HG03045 (cell line): Measurements from ENCODE around the gene GFRAL.

ENCODE experiments used
- ATAC-seq: cut with Tn5 transposase; IDR thresholded peaks from one replicate; pipeline ENCODE4 v1.9.1; 2021; ENCODE audit warnings: mild to moderate bottlenecking, moderate library complexity; ENCODE audit not compliant: unreplicated experiment

The GFRAL gene

DNA sequence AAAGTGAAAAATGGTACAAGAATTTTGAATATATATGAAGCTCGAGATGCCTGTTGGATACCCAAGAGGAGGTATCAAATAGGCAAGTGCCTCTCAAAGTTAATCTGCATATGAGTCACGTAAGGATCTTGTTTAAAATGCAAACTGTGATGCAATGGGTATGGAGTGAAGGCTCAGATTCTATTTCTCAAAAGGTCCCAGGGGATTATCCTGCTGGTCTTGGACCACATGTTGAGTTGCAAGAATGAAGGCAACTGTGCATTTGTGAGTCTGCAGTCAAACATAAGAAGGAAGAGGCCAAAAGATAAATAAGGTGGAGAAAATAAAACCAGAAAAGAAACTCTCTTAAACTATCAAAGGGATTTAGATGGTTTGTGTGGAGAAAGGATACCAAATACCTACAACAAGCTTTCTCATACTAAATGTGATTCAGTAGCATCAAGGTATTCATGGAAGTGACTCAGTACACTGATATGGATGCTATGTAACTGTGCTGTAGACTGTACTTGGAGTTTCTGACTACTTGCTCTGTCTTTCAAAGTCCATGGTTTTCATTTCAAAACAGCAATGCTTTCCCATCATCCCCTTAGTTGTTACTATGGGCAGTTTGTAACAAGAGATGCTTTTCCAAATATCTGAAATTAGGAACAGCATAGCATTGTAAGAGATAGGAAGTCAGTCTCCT, 106.3 kb downstream of the GFRAL start:
- no peak for ATAC-seq

DNA sequence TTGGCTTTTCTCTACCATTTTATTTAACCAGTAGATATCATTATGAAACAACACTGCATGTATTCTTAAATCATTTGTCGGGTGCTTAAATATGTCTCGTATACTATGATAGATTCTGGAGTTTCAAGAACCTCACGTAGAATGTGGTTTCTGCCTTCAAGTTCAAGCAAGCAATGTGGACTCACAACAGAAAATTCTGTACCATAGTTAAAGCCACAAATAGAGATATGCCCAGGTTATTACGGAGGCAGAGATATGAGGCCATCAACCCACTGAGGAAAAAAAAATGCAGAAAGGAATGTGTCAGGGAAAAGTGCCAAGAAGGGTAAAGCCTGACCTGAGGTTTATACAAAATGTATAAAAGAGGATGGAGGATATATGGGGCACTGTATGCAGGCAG, 109.9 kb downstream of the GFRAL start:
- no peak for ATAC-seq

DNA sequence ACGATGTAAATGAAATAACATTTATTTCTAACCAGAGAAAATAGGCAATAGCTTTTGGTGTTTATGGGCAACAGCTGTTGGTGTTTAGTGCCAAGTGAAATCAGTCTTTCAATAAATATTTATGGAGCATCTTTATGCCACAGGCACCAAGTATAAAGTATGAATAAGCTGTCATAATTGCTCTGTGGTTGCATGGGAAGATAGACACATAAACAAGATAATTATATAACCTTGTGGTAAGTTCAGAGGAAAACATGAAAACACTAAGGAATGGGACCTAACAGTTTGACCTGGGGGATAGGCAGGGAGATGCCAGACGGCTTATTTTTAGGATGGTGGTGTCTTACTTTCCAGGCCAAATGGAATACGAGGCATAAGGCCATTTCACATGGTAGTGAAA, 110.9 kb downstream of the GFRAL start:
- ATAC-seq, result no peak

DNA sequence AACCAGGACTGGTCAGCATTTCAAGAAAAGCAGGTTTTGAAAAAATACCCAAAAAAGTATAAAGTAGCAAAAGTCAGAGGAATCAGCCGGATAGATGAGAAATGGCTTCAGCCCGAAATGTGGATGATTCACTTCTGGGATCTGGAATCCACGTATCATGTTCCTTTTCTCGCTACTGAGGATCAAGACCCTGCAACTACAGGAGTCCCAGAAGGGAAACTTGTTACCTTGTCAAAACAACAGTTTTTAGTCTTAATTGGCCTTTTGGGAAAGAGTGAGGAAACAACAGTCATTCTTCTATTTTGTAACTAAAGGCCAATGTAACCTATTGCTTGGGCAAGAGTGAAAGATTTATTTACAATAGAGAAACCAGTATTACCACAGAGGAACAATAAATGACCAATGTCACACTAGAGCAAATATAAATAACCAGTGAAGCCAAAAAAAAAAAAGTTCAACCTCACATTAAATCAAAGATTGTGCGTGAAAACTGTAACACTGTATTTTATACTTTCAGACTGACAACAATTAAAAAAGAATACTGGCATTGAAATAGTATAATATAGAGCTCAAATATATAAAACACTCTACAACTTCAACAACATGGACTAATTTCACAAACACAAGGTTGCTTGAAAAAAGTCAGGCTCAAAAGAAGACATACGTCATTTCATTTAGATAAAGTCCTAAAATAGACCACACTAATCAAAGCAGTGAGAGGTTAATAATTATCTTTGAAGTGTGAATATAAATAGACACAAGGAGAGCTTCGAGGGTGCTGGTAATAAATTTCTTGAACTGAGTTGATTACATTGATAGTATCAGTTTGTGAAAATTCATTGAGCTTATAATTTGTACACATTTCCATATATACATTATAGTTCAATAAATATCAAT, 116.2 kb downstream of the GFRAL start:
- no peak for ATAC-seq

DNA sequence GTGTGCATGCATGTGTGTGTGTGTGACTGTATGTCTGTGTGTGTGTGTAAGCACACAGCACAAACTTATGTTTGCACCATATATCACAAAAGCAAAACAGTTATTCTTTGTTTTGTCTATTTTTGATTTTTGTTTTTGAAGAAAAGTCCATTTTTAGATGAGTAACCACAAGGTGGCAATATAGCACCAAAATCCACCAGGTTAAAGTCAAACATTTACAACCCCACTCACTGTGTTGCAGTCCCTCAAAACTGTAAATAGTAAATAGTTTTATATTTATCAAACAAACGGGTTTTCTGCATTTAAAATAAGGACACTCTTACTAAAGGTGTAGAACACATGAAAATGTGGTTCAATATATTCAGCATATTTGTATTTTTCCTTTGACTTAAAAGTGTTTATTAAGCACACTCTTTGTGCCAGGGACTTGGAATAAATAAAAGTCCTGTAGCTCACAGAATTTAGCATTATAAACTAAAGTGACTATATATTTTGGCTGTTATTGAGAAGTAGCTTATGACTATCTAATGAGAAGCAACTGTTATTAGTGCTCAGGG, 118.5 kb downstream of the GFRAL start:
- no peak for ATAC-seq

DNA sequence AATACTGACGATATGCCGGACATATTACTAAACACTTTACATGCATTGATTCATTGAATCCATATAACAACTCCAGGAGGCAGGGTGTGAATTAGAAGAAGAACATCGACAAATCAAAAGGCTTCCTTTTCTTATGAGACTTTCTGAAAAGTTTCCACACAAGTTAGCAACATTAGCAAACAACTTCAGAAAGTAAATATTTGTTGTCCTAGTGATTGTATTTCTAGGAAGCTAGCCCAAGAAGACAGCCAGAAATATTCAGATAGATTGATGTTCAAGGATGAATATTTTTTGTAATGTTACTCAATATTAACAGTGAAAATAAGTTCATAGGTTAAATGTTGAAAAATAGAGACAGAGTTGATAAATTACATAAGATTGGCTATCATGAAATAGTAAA, 120.6 kb downstream of the GFRAL start:
- ATAC-seq, result no peak

DNA sequence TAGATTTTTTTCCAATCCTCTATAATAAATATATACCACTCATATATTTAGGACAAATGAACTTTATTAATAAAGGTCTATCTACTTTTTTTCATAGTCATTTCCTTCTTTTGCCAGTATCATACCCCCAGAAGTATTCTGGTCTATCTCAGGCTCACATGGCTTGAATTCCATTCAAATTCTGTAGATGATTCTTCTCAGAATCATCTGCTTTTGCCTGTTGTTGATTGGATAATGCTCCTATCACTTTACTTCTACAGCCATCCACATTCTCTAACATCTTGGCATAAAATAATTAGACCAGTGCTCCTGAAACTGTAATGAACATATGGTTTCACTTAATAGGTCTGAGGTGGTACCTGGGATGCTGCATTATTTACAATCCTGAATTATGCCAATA, 121.2 kb downstream of the GFRAL start:
- no peak for ATAC-seq

DNA sequence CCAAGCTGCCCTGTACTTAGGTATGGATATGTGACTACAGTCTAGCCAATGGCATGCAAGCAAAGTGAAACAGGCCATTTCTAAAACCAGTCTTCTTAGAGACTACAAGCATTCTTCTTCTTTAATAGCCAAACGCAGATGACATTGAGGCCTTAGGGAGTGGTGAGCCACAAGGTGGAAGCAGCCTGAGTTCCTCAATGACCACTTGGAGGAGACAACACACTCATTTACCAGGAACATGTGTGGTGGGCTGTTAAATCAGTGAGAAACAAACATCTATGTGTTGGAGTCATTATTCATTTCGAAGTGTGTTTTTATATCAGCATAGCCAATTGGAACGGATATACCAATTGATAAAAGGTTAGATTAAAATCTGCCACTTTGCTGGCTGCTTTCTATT, 122.0 kb downstream of the GFRAL start:
- no peak for ATAC-seq

DNA sequence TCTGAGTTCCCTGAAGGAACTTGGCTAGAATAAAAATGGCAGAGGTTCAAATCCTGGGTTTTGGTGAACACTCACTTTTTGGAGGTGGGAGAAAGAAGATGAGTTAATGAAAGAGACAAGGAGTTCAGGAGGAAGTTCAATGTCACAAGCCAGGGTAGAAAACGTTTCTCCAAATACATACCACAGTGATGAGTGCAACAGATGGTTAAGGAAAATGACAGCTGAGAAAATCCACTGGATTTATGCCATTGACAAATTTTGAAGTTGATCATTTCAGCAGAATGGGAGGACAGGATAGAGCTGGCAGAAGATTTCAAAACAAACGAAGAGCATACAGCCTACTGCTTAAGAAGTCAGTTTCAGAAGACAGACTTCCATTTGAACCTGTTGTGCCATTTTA, 122.7 kb downstream of the GFRAL start:
- no peak for ATAC-seq
